DND-41 (cell line): Measurements from ENCODE around the gene CDCA7L.

Experiments used
- ATAC-seq: fragments of 200-7000 bp; cut with Tn5 transposase; 3 replicates; pipeline ENCODE4 v1.9.1; 2021; ENCODE audit warnings: low read depth; ENCODE audit not compliant: insufficient read depth
- DNase-seq: peaks from one replicate; pipeline ENCODE4 v3.0.0-alpha.2; 2020
- H2AFZ ChIP-seq: 2 replicates; pipeline ENCODE4 v1.6.0; 2012; ENCODE audit warnings: low read depth, low read length
- H3K27ac ChIP-seq: 2 replicates; pipeline ENCODE4 v1.5.1; 2012; ENCODE audit warnings: low read length, inconsistent platforms
- H3K27me3 ChIP-seq: fragments of 200-600 bp; sonication (generic); 2 replicates; pipeline ENCODE4 v1.6.0; 2012; ENCODE audit warnings: low read length, mild to moderate bottlenecking, inconsistent platforms; ENCODE audit not compliant: insufficient read depth, poor library complexity
- H3K36me3 ChIP-seq: 2 replicates; pipeline ENCODE4 v1.5.1; 2012; ENCODE audit warnings: low read length, inconsistent platforms; ENCODE audit not compliant: insufficient read depth
- H3K4me1 ChIP-seq: 2 replicates; pipeline ENCODE4 v1.5.1; 2012; ENCODE audit warnings: mild to moderate bottlenecking, low read length; ENCODE audit not compliant: insufficient read depth
- H3K4me2 ChIP-seq: 2 replicates; pipeline ENCODE4 v1.6.0; 2012; ENCODE audit warnings: mild to moderate bottlenecking, moderate library complexity, low read length, inconsistent platforms; ENCODE audit not compliant: insufficient read depth
- H3K4me3 ChIP-seq, 2 experiments: fragments of 200-600 bp in 1 of 2; shearing (Covaris generic) in 1 of 2; 2 replicates each; pipeline ENCODE4 v1.5.1; 2012 to 2016; ENCODE audit warnings: inconsistent platforms in 2 of 2, low read length in 2 of 2, mild to moderate bottlenecking in 2 of 2, low read depth in 1 of 2, moderate library complexity in 1 of 2
- H3K79me2 ChIP-seq: 2 replicates; pipeline ENCODE4 v1.6.0; 2012; ENCODE audit warnings: low read length, inconsistent platforms; ENCODE audit not compliant: insufficient read depth
- H3K9ac ChIP-seq: 2 replicates; pipeline ENCODE4 v1.6.0; 2012; ENCODE audit warnings: low read depth, mild to moderate bottlenecking, inconsistent platforms, low read length, moderate library complexity
- H3K9me3 ChIP-seq: 2 replicates; pipeline ENCODE4 v1.5.1; 2012; ENCODE audit warnings: low read length, moderate library complexity, mild to moderate bottlenecking, inconsistent platforms; ENCODE audit not compliant: insufficient read depth, severe bottlenecking
- H4K20me1 ChIP-seq: 2 replicates; pipeline ENCODE4 v1.6.0; 2012; ENCODE audit warnings: low read length; ENCODE audit not compliant: insufficient read depth
- CTCF ChIP-seq: IDR thresholded peaks from 2 replicates; pipeline ENCODE4 v1.5.1; 2012; ENCODE audit warnings: borderline replicate concordance, low read length, moderate library complexity, mild to moderate bottlenecking; ENCODE audit not compliant: poor library complexity, severe bottlenecking; ENCODE audit errors: extremely low read depth
- EZH2 ChIP-seq: IDR thresholded peaks from 3 replicates; pipeline ENCODE4 v1.6.1; 2012; ENCODE audit warnings: borderline replicate concordance, low read depth, mild to moderate bottlenecking, moderate library complexity, low read length, inconsistent platforms; ENCODE audit not compliant: severe bottlenecking

CDCA7L gene

GRCh38 chr7:21916629-21917028 lies 29.1 kb downstream of the CDCA7L start:
- Histone ChIP-seq H3K27me3 (peaks cover 14% of the 10 kb centered on the region), H2AFZ (no peak overlapping the region), H3K4me2 (no peak overlapping the region), H3K9ac (no peak overlapping the region), H4K20me1 (no peaks in the 10 kb centered on the region), H3K36me3 (no peaks in the 10 kb centered on the region), H3K4me3 (no peak overlapping the region), H3K79me2 (no peaks in the 10 kb centered on the region), H3K9me3 (no peaks in the 10 kb centered on the region), H3K27ac (no peak overlapping the region), H3K4me1 (no peaks in the 10 kb centered on the region)
- no peak for DNase-seq
- TF ChIP-seq EZH2 = no peak
- no peak for TF ChIP-seq CTCF
- ATAC-seq = no peak

GRCh38 chr7:21916176-21916575 lies 29.5 kb downstream of the CDCA7L start:
- ATAC-seq = no peak
- Histone ChIP-seq H3K27ac (no peak overlapping the region), H3K4me3 (no peak overlapping the region)

GRCh38 chr7:21915140-21915539 lies 30.6 kb downstream of the CDCA7L start:
- no peak for DNase-seq
- H2AFZ ChIP-seq = no peak overlapping the region
- no peaks in the 10 kb centered on the region for H4K20me1 ChIP-seq
- no peaks in the 10 kb centered on the region for H3K9me3 ChIP-seq
- no peak for TF ChIP-seq EZH2
- TF ChIP-seq CTCF = no peak
- H3K79me2 ChIP-seq = no peaks in the 10 kb centered on the region
- H3K27me3 ChIP-seq = peaks cover 5% of the 10 kb centered on the region
- ATAC-seq = no peak
- no peak overlapping the region for H3K9ac ChIP-seq
- H3K4me1 ChIP-seq = no peaks in the 10 kb centered on the region
- no peak overlapping the region for H3K27ac ChIP-seq
- no peak overlapping the region for H3K4me3 ChIP-seq
- no peaks in the 10 kb centered on the region for H3K36me3 ChIP-seq
- H3K4me2 ChIP-seq = no peak overlapping the region

More at GRCh38 chr7:21916176-21916575, 29.5 kb downstream of the CDCA7L start:
- Histone ChIP-seq H3K9me3 (no peaks in the 10 kb centered on the region), H3K27me3 (peaks cover 10% of the 10 kb centered on the region), H3K9ac (no peak overlapping the region), H3K79me2 (no peaks in the 10 kb centered on the region), H3K4me1 (no peaks in the 10 kb centered on the region), H3K4me2 (no peak overlapping the region), H2AFZ (no peak overlapping the region), H3K36me3 (no peaks in the 10 kb centered on the region), H4K20me1 (no peaks in the 10 kb centered on the region)
- no peak for DNase-seq
- TF ChIP-seq CTCF (no peak), EZH2 (no peak)

DNA sequence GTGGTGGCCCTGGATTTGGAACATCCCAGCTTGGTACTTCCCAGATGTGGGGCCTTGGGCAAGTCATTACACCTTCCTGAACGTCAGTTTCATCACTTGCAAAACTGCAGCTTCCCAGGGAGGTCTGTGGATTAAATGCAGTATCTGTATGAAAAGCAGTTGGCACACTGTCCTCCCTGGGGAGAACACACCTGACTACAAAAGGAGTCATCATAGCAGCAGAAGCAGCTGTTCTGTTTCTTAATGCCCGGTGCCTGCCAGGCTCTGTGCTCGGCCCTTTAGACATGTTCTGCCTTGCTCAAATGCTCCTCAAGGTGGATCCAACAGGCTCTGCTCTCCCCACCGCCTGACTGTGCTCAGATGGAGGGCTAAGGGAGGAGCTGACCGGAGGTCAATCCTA lies 31.0 kb downstream of the CDCA7L start:
- no peak overlapping the region for H3K9ac ChIP-seq
- TF ChIP-seq EZH2 (no peak), CTCF (no peak)
- H3K36me3 ChIP-seq = no peaks in the 10 kb centered on the region
- H2AFZ ChIP-seq = no peak overlapping the region
- DNase-seq = no peak
- ATAC-seq = no peak
- H4K20me1 ChIP-seq = no peaks in the 10 kb centered on the region
- H3K4me1 ChIP-seq = no peaks in the 10 kb centered on the region
- peaks cover 5% of the 10 kb centered on the region for H3K27me3 ChIP-seq
- no peaks in the 10 kb centered on the region for H3K9me3 ChIP-seq
- H3K79me2 ChIP-seq = no peaks in the 10 kb centered on the region
- no peak overlapping the region for H3K4me2 ChIP-seq
- H3K4me3 ChIP-seq = no peak overlapping the region
- no peak overlapping the region for H3K27ac ChIP-seq
